DMS114 treated with DMSO at 0.1 percent for 48 hours (cell line): Measurements from ENCODE around the gene WDTC1.

Source experiments
- DNase-seq: peaks from one replicate; lab custom pipeline; 2025; ENCODE audit not compliant: unreplicated experiment; lab: John Stamatoyannopoulos, UW

Gene WDTC1

DNA sequence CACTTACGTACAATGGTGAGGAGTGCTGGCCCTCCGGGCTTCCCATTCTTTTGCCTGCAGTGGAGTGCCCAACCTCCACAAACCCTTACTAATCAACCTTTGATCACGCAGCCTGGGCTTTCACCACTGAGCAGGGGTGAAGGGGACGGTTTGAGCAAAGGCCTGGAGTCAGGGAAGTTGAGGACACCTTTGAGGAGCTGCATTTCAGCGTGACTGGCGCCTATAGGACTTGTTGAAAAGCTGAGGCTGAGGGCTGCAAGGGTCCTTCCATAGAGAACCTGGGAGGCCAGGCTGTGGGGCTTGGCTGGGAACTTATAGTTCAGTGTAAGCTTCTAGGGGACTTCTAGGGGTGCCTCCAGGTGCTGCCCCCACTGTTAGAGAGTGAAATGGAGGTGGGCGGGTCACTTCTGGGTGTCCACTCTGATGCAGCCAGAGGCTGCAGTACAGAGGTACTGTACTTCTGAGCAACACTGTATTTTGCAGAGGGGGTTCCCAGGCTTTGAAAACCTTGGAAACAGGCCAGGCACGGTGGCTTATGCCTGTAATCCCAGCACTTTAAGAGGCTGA lies 117.2 kb downstream of the WDTC1 start:
- DNase-seq: no peak

DNA sequence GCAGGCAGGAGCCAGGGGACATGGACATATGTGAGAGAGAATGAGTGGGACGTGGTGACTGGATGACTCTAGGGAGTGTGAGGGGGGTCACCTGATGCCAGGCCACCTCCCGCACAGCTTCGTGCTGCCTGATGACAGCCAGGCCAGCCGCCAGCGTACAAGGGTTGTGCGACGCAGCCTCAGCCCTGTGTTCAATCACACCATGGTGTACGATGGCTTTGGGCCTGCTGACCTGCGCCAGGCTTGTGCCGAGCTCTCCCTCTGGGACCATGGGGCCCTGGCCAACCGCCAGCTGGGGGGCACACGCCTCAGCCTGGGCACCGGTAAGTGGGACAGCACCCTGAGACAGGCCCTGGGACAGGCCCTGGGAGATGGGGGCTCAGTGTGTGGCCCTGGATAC lies 118.7 kb downstream of the WDTC1 start:
- DNase-seq: no peak

DNA sequence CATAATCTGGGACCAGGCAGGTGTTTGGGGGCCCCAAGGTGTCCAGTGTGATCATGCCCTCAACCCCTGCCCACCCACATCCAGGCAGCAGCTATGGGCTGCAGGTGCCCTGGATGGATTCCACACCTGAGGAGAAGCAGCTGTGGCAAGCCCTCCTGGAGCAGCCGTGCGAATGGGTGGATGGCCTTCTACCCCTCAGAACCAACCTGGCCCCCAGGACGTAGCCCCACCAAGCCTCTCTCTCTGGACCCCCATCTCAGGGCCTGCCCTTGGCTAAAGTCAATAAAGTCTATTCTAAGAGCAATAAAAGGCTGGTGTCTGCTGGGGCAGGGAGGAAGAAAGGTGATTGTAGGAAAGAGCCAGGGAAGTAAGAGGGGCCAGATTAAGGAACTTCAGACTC lies 119.2 kb downstream of the WDTC1 start:
- DNase-seq: no peak

DNA sequence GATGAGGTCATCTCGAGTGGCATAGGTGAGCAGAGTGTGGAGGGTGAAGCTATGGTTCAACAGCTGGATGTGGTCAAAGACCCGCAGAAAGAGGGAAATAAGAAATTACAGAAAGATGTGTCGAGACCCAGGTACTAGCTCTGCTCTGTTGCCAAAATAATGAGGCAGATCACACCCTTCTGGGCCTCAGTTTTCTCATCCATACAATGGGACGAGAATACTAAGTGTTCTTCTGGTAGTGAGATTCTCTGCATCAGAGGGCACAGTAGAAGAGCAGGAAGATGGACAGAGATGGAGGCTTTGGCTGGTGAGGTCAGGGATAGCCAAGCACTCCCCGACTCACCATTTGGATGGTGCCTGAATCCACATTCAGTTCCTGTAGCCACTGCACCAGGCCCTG lies 121.3 kb downstream of the WDTC1 start:
- DNase-seq: no peak

DNA sequence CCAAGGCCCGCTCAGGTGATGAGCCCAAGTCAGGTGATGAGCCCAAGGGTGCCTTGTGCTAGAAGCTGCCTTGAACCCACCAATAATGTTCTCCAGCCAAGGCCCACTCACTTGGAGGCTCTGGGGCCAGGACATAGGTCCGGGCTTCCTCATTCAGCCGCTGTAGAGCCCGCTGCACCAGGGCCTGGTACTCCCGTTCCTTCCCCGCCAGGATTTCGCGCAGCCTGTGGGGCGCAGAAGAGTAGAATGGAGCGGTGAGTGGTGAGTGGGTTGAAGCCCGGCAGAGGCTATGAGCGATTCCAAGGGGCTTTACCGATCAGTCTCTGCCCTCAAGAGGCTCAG lies 121.8 kb downstream of the WDTC1 start:
- no peak for DNase-seq

DNA sequence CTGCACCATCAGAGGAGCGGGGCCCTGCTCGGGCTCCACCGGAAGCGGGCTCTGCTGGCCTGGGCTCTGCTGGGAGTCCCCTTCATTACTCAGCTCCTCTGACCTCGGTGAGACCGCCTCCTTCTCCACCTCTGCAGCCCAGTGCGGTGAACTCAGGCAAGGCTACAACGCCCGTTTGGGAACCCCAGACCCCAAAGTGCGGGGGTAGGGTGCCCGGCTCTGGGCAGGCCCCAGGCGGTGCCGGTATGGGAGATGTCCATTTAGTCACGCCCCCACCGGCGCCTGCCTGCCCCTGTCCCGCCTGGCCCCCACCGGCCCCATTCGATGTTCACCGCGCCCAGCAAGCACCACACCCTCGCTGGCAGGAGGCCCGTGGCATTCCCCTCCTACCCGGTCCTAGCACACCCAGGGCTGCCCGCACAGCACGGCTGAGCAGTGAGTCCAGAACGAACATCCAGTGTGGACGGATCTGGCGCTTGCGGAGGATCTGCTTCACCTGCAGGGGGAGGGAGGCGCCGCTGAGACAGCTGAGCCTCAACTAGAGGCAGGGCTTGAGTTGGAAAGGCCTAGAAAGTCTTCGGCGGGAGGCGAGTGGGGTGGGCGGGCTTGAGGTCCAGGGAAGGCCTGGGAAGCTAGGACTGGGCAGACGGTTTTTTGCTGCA lies 122.3 kb downstream of the WDTC1 start:
- no peak for DNase-seq

DNA sequence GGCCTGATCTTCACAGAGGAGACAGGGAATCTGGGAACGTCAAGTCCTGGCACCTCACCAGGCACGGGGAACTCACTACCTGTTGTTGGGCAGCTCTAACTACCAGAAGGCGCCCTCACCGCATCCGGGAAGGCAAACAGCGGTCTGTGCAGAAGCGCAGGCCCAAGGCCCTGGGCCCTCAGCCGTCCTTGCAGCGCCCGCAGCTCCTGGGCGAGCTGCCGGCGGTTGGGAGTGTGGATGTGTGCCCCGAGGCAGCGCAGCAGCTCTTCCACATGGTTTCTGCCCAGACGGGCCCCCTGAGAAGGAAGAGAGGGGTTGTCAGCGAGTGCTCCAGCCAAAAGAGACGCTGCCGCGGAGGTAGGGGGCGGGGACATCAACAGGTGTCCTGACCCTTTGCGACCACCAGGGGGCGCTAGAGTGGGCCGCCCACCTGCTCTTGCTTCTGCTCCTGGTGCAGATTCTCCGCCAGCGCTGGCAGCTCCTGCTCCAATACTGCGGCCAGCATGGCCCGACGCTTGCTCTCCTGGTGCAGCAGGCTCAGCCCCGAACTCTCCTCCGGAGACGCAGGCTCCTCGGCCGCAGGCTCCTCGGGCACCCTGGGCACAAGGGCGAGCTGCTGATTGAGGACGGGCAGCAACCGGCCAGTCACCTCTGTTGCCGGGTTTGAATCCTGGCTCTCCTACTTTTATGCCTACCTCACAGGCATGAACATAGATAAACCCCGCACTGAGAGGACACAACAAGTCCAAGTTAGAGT lies 123.0 kb downstream of the WDTC1 start:
- peak; percentile 14 for DNase-seq
